Osteocyte (in vitro differentiated cells): ENCODE data around the gene ERAP2. TPM values are rescaled to one million over a fixed set of nuclear protein-coding genes. Genes with fewer than 3 reads are reported as not detected.

Source experiments
- DNase-seq: peaks from one replicate; pipeline ENCODE4 v3.0.0; 2021; ENCODE audit warnings: mixed read lengths; ENCODE audit not compliant: unreplicated experiment; ENCODE audit errors: extremely low spot score
- H3K27ac Mint-ChIP-seq: one replicate; pipeline ENCODE4 v1.8.0; 2021; ENCODE audit warnings: mild to moderate bottlenecking, mixed read lengths; ENCODE audit not compliant: unreplicated experiment
- H3K27me3 Mint-ChIP-seq: one replicate; pipeline ENCODE4 v1.8.0; 2021; ENCODE audit warnings: mixed read lengths; ENCODE audit not compliant: unreplicated experiment
- H3K36me3 Mint-ChIP-seq: one replicate; pipeline ENCODE4 v1.8.0; 2021; ENCODE audit warnings: mixed read lengths; ENCODE audit not compliant: unreplicated experiment
- H3K4me1 Mint-ChIP-seq: one replicate; pipeline ENCODE4 v1.8.0; 2021; ENCODE audit warnings: mixed read lengths; ENCODE audit not compliant: unreplicated experiment
- H3K4me3 Mint-ChIP-seq: one replicate; pipeline ENCODE4 v1.8.0; 2021; ENCODE audit warnings: mild to moderate bottlenecking, moderate library complexity, mixed read lengths; ENCODE audit not compliant: unreplicated experiment
- H3K9me3 Mint-ChIP-seq: one replicate; pipeline ENCODE4 v1.8.0; 2021; ENCODE audit warnings: mixed read lengths; ENCODE audit not compliant: unreplicated experiment
- long read RNA-seq: library from polyadenylated mRNA; unstranded; transcript quantifications from one replicate; pipeline ENCODE4 v2.0.0, GENCODE V29; 2021
- total RNA-seq: library from RNA; stranded (reverse); gene quantifications from 2 replicates; pipeline ENCODE4 v1.2.1, GENCODE V29; 2021
- TF ChIP-seq, protein P1 (sequence below): fragments of 200-600 bp; sonication (generic); IDR thresholded peaks from 2 replicates; pipeline ENCODE4 v1.5.0; 2021; ENCODE audit warnings: antibody characterized with exemption, mild to moderate bottlenecking, moderate library complexity

The ERAP2 gene, protein sequence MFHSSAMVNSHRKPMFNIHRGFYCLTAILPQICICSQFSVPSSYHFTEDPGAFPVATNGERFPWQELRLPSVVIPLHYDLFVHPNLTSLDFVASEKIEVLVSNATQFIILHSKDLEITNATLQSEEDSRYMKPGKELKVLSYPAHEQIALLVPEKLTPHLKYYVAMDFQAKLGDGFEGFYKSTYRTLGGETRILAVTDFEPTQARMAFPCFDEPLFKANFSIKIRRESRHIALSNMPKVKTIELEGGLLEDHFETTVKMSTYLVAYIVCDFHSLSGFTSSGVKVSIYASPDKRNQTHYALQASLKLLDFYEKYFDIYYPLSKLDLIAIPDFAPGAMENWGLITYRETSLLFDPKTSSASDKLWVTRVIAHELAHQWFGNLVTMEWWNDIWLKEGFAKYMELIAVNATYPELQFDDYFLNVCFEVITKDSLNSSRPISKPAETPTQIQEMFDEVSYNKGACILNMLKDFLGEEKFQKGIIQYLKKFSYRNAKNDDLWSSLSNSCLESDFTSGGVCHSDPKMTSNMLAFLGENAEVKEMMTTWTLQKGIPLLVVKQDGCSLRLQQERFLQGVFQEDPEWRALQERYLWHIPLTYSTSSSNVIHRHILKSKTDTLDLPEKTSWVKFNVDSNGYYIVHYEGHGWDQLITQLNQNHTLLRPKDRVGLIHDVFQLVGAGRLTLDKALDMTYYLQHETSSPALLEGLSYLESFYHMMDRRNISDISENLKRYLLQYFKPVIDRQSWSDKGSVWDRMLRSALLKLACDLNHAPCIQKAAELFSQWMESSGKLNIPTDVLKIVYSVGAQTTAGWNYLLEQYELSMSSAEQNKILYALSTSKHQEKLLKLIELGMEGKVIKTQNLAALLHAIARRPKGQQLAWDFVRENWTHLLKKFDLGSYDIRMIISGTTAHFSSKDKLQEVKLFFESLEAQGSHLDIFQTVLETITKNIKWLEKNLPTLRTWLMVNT
- 3.5 and 4.4 TPM in 2 replicates for total RNA-seq
- long read RNA-seq, full-length matches to known transcripts = 2 of 9 reads
- long read RNA-seq, partial matches to known transcripts = 4 of 9 reads
- long read RNA-seq, other reads (novel, unspliced or antisense) = 3 of 9 reads

DNA sequence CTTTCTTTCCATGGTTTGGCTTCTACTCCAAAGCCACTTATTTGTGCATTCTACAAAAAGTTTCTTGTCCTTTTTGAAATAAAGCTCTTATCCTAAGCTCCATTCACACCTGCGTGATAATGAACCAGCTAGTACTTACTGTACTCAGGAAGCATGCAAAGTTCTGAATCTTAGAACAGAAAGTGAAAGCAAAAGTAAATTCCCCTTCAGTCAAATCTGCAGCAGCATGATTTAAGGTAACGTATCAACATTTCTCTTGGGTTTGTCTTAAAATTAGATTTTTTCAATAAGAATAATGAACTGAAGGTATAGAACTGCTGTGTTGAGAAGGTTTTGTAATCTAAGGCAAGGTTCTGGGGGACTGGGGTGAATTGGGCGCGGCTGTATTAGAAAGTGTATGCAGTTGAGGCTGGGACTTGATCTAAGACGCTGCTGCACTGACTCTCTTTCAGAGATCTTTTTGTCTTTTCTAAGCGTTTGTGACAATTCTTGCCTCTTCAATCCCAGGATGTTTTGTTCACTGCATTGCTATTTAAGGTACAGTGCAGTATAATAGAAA, at the start of gene ERAP2:
TSS of gene ERAP2 (plus strand) at position 209 of the 559 bp plus-strand sequence. CDS start 3,186 bp downstream, outside the sequence.
- Mint-ChIP-seq H3K36me3 (peaks cover 18% of the 10 kb centered on the region), H3K27me3 (no peaks in the 10 kb centered on the region), H3K4me1 (peaks cover 30% of the 10 kb centered on the region), H3K9me3 (no peaks in the 10 kb centered on the region), H3K4me3 (peak within 1 kb of the TSS; percentile 87), H3K27ac (peak within 1 kb of the TSS; percentile 94)
- TF ChIP-seq, protein P1, sequence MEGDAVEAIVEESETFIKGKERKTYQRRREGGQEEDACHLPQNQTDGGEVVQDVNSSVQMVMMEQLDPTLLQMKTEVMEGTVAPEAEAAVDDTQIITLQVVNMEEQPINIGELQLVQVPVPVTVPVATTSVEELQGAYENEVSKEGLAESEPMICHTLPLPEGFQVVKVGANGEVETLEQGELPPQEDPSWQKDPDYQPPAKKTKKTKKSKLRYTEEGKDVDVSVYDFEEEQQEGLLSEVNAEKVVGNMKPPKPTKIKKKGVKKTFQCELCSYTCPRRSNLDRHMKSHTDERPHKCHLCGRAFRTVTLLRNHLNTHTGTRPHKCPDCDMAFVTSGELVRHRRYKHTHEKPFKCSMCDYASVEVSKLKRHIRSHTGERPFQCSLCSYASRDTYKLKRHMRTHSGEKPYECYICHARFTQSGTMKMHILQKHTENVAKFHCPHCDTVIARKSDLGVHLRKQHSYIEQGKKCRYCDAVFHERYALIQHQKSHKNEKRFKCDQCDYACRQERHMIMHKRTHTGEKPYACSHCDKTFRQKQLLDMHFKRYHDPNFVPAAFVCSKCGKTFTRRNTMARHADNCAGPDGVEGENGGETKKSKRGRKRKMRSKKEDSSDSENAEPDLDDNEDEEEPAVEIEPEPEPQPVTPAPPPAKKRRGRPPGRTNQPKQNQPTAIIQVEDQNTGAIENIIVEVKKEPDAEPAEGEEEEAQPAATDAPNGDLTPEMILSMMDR = no peak
- no peak for DNase-seq

DNA sequence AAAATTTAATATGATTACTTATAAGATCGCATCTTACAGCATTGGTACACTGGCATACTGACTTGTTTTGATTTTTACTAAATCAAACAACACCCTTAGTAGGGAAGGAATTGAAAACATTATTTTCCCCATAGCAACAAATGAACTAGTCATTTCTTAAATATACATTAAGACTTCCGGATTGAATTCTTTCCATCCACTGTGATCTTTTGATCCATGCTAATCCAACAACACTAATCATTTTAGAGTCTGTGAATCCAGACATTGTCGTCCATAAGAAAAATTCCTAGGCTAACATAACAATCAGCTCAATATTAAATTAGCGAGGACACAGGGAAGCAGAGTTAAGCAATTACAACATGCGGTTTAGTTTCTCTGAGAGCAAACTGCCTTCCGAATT, 47.0 kb upstream of the ERAP2 start:
- Mint-ChIP-seq H3K27me3 (peaks cover 3% of the 10 kb centered on the region), H3K9me3 (no peaks in the 10 kb centered on the region), H3K4me3 (no peak overlapping the region), H3K27ac (no peak overlapping the region), H3K4me1 (peaks cover 2% of the 10 kb centered on the region), H3K36me3 (no peaks in the 10 kb centered on the region)
- TF ChIP-seq, protein P1 = no peak
- DNase-seq = no peak

DNA sequence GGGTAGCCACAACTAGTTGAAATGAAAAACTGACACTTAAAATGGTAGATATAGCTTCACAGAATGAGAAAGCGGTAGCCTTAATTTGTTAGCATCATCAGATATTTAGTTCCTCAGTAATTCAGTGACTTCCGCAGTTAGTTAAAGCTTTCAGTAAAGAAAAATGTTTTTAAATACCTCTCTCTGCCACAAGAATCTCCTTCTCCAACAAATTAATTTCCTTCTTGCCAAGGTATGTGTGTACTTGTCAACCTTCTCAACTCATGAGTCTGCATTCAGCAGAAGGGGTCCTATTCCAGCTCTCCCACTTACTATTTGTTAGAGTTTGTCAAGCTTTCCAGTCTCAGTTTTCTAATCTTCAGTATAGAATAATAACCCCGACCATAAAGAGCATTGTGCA, 42.3 kb upstream of the ERAP2 start:
- Mint-ChIP-seq H3K27me3 (no peaks in the 10 kb centered on the region), H3K36me3 (no peaks in the 10 kb centered on the region), H3K9me3 (no peaks in the 10 kb centered on the region), H3K4me1 (no peaks in the 10 kb centered on the region), H3K27ac (no peak overlapping the region), H3K4me3 (no peak overlapping the region)
- TF ChIP-seq, protein P1 = no peak
- no peak for DNase-seq

DNA sequence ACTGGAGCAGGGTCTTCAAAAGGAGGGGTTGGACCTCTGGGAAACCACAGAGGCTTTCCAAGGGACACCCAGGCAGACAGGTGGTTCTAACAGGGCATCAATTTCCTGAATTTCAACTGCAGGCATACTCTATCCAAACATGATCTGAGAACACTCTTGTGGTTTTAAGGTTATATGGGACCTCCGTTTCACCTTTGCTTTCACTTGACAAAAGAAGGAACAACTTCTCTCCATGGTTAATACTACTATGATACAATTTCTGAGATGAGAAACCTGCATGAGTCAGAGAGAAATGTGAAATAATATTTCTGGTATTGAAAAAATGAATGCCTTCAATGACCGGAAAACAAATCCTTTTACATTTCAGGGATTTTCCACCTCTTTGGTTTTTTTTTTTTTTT, 40.5 kb upstream of the ERAP2 start:
- H3K27me3 Mint-ChIP-seq = no peaks in the 10 kb centered on the region
- TF ChIP-seq, protein P1 = no peak
- H3K4me1 Mint-ChIP-seq = no peaks in the 10 kb centered on the region

More for the DNA sequence above, 40.5 kb upstream of the ERAP2 start:
- Mint-ChIP-seq H3K27ac (no peak overlapping the region), H3K4me3 (no peak overlapping the region), H3K9me3 (no peaks in the 10 kb centered on the region), H3K36me3 (no peaks in the 10 kb centered on the region)
- no peak for DNase-seq
